ENCODE results near the gene IQSEC2. TPM values are rescaled to one million over a fixed set of nuclear protein-coding genes. Genes with fewer than 3 reads are reported as not detected.

The IQSEC2 gene
- total and polyA plus RNA-seq, 9 of the 15 experiments (the other 6 are each of a cell fraction or from before 2014, with no cell fraction given), result 2.7 to 41.8 (median 20.1) TPM

DNA sequence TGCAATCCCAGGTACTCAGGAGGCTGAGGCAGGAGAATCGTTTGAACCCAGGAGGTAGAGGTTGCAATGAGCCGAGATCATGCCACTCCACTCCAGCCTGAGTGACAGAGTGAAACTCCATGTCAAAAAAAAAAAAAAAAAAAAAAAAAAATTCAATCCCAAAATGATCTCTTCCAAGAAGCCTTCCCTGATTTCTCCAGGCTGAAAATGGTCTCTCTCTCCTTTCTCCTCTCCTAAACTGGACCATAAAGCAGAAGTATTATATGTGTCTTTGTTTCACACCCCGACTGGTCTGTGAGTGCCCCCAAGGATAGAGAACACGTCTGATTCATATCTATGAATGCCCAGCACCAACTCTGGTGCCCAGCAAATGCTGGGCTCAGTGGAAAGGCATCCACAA is 39.1 kb downstream of the IQSEC2 start (continued):
- TF ChIP-seq, protein P1, sequence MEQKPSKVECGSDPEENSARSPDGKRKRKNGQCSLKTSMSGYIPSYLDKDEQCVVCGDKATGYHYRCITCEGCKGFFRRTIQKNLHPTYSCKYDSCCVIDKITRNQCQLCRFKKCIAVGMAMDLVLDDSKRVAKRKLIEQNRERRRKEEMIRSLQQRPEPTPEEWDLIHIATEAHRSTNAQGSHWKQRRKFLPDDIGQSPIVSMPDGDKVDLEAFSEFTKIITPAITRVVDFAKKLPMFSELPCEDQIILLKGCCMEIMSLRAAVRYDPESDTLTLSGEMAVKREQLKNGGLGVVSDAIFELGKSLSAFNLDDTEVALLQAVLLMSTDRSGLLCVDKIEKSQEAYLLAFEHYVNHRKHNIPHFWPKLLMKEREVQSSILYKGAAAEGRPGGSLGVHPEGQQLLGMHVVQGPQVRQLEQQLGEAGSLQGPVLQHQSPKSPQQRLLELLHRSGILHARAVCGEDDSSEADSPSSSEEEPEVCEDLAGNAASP (IDR thresholded peaks at IDR 0.05), result no peak

DNA sequence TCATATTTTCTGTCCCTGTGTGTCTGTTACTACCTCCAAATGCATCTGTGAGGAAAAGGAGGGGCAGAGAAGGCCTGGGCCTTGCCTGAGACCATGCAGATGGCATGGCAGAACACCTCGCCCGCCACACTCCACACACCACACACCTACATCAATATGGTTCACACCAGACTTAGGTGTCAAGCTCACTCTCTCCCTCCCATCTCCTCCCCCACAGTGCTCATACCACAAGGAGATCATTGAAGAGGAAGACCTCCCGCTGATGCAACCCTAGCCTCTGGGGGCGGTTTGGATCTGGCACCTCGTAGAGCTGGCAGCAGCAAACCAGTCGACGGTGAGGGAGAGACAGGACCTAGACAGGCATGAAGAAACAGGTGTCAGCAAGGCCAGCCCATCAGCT is 39.8 kb downstream of the IQSEC2 start:
- Histone ChIP-seq H3K4me2 (ENCODE audit: insufficient read depth, low read length) (no peak overlapping the region), H3K4me3 (no peak overlapping the region), H3K36me3 (ENCODE audit: control insufficient read depth, insufficient read depth, low read length) (peaks cover 54% of the 10 kb centered on the region; the same call in 2 of the 3 replicates), H4K20me1 (replicated peaks; ENCODE audit: control insufficient read depth, insufficient read depth, low read length) (no peaks in the 10 kb centered on the region; the same call in 1 of the 2 replicates), H3K9me1 (ENCODE audit: control insufficient read depth, insufficient read depth, low read length) (no peaks in the 10 kb centered on the region), H3K27ac (ENCODE audit: extremely low read depth, low read depth, low read length) (no peak overlapping the region; the same call in 2 of the 3 replicates), H3K9me3 (replicated peaks; ENCODE audit: control insufficient read depth, insufficient read depth, low read depth, low read length) (no peaks in the 10 kb centered on the region), H3K4me1 (replicated peaks in 1 of 2; ENCODE audit: control insufficient read depth in 2 of 2, insufficient read depth in 2 of 2, low read length in 2 of 2) (no peaks in the 10 kb centered on the region), H2AFZ (ENCODE audit: low read depth, low read length) (no peak overlapping the region), H3K9ac (ENCODE audit: insufficient read depth in 1 of 2, low read depth in 2 of 2, low read length in 2 of 2) (no peak overlapping the region), H3K79me2 (ENCODE audit: control insufficient read depth, insufficient read depth, low read length) (no peaks in the 10 kb centered on the region), H3K27me3 (ENCODE audit: control insufficient read depth in 2 of 2, insufficient read depth in 2 of 2, low read length in 2 of 2) (no peaks in the 10 kb centered on the region)
- DNase-seq (ENCODE audit: extremely low read depth in 1 of 4, low spot score in 3 of 4), result no peak
- no CpG with 5 or more reads among the region's 7 CpGs for WGBS (ENCODE audit: insufficient coverage, low coverage, missing lambda C conversion rate)
- no peak for ATAC-seq
- intact Hi-C loops (cut with micrococcal nuclease) (no loop called here), in situ Hi-C loops (cut with MboI) (no loop called here)
- TF ChIP-seq HEY1 (CRISPR knock-in tag; IDR thresholded peaks at IDR 0.05; ENCODE audit: borderline replicate concordance), result no peak
- TF ChIP-seq COPS2 (conservative IDR thresholded peaks at IDR 0.05), result no peak
- no peak for TF ChIP-seq ZNF436 (CRISPR knock-in tag; IDR thresholded peaks at IDR 0.05)
- TF ChIP-seq, protein P2, sequence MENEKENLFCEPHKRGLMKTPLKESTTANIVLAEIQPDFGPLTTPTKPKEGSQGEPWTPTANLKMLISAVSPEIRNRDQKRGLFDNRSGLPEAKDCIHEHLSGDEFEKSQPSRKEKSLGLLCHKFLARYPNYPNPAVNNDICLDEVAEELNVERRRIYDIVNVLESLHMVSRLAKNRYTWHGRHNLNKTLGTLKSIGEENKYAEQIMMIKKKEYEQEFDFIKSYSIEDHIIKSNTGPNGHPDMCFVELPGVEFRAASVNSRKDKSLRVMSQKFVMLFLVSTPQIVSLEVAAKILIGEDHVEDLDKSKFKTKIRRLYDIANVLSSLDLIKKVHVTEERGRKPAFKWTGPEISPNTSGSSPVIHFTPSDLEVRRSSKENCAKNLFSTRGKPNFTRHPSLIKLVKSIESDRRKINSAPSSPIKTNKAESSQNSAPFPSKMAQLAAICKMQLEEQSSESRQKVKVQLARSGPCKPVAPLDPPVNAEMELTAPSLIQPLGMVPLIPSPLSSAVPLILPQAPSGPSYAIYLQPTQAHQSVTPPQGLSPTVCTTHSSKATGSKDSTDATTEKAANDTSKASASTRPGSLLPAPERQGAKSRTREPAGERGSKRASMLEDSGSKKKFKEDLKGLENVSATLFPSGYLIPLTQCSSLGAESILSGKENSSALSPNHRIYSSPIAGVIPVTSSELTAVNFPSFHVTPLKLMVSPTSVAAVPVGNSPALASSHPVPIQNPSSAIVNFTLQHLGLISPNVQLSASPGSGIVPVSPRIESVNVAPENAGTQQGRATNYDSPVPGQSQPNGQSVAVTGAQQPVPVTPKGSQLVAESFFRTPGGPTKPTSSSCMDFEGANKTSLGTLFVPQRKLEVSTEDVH (IDR thresholded peaks at IDR 0.05; ENCODE audit: low read depth, partially characterized antibody), result no peak
- no peak for TF ChIP-seq SNRNP70 (optimal IDR thresholded peaks at IDR 0.05; ENCODE audit: low read depth, low read length)
- TF ChIP-seq BDP1 (IDR thresholded peaks at IDR 0.05; ENCODE audit: insufficient read depth, insufficient read length), result no peak
- TF ChIP-seq NONO (IDR thresholded peaks at IDR 0.05; ENCODE audit: low read depth in 2 of 2, low read length in 1 of 2), result no peak
- no peak for TF ChIP-seq EP300 (IDR thresholded peaks at IDR 0.05; ENCODE audit: low read length)
- no peak for TF ChIP-seq NR4A1 (CRISPR knock-in tag; IDR thresholded peaks at IDR 0.05)
- TF ChIP-seq NR4A1 (tag; IDR thresholded peaks at IDR 0.05), result no peak
- TF ChIP-seq MED1 (CRISPR knock-in tag; IDR thresholded peaks at IDR 0.05; ENCODE audit: borderline replicate concordance), result no peak
- TF ChIP-seq NCOA6 (IDR thresholded peaks at IDR 0.05), result no peak
- no peak for TF ChIP-seq ZNF212 (CRISPR knock-in tag; IDR thresholded peaks at IDR 0.05)
- TF ChIP-seq SREBF2 (CRISPR knock-in tag; IDR thresholded peaks at IDR 0.05), result no peak
- no peak for TF ChIP-seq ZNF589 (CRISPR knock-in tag; IDR thresholded peaks at IDR 0.05; ENCODE audit: low read depth)
- no peak for TF ChIP-seq SMARCA5 (IDR thresholded peaks at IDR 0.05)
- TF ChIP-seq ETV1 (tag; conservative IDR thresholded peaks at IDR 0.05; ENCODE audit: low read depth), result no peak
- no peak for TF ChIP-seq SNIP1 (IDR thresholded peaks at IDR 0.05; ENCODE audit: low read depth)
- TF ChIP-seq PTRF (tag; IDR thresholded peaks at IDR 0.05), result no peak
- ChIA-PET CTCF (ENCODE audit: low intra/inter-chr PET ratio) (no interaction called here), POLR2A (no interaction called here)
- no TSS peak for BruUV-seq (replicated peaks)
- no peak for FAIRE-seq

Data from K562 (cell line).